Esophagus muscularis mucosa (tissue), 4 donors: ENCODE measurements around the gene TBC1D17. TPM values are rescaled to one million over a fixed set of nuclear protein-coding genes. Genes with fewer than 3 reads are reported as not detected.
A peak's percentile ranks its signal among the peaks of the same experiment; 100 is the strongest.

Experiments used
- DNase-seq: peaks from one replicate; pipeline ENCODE4 v3.0.0-alpha.2; 2017; ENCODE audit errors: extremely low spot score
- H3K27ac ChIP-seq, 4 donors: fragments of 200-600 bp; sonication (generic); replicated peaks in 1 of 4; 1 replicate in 3 of 4; 2 replicates in 1 of 4; pipeline ENCODE4 v1.5.1; 2016 to 2019; ENCODE audit warnings: mild to moderate bottlenecking in 1 of 4
- H3K27me3 ChIP-seq, 4 donors: fragments of 200-600 bp; sonication (generic); one replicate each; pipeline versions ENCODE4 v1.5.1 to v1.6.0; 2016 to 2019
- H3K36me3 ChIP-seq, 4 donors: fragments of 200-600 bp; sonication (generic); one replicate each; pipeline ENCODE4 v1.5.1; 2016 to 2019
- H3K4me1 ChIP-seq, 4 donors: fragments of 200-600 bp; sonication (generic); one replicate each; pipeline ENCODE4 v1.5.1; 2016 to 2019
- H3K4me3 ChIP-seq, 4 donors: fragments of 200-600 bp; sonication (generic); 1 replicate in 2 of 4; 2 replicates in 2 of 4; pipeline ENCODE4 v1.5.1; 2016 to 2019; ENCODE audit warnings: mild to moderate bottlenecking in 4 of 4, moderate library complexity in 1 of 4
- H3K9me3 ChIP-seq, 4 donors: fragments of 200-600 bp; sonication (generic); 1 replicate in 3 of 4; 2 replicates in 1 of 4; pipeline ENCODE4 v1.5.1; 2016 to 2019
- EP300 ChIP-seq: sonication (generic); formaldehyde crosslinking; IDR thresholded peaks from one replicate; pipeline ENCODE4 v1.6.1; 2017; ENCODE audit warnings: antibody characterized with exemption
- POLR2A ChIP-seq: fragments of 450-650 bp; IDR thresholded peaks from one replicate; pipeline ENCODE4 v1.6.1; 2017; ENCODE audit warnings: antibody characterized with exemption, moderate library complexity, mild to moderate bottlenecking, low read depth
- POLR2AphosphoS5 ChIP-seq, 2 donors: sonication (generic); formaldehyde crosslinking; IDR thresholded peaks; one replicate each; pipeline ENCODE4 v1.6.1; 2017; ENCODE audit warnings: antibody characterized with exemption in 2 of 2
- WGBS: methylation state at CpG from one replicate; pipeline ENCODE4 v1.1.5; 2018; 5-methylcytosine and 5-hydroxymethylcytosine counted together
- intact Hi-C: fragments of 100-400 bp; cut with DNase I; formaldehyde crosslinking; loops from one replicate; pipeline ENCODE4 v1.15.1; 2023
- total RNA-seq, 4 donors: library from RNA; depleted of rRNA; stranded (reverse); fragments of >200 nt; gene quantifications; one replicate each; pipeline versions ENCODE4 v1.1.0 to v1.2.1, GENCODE V29; 2016
- TF ChIP-seq, protein P1 (sequence below), 3 experiments: fragments of 200-600 bp in 2 of 3; fragments of 450-650 bp in 1 of 3; sonication (generic) in 2 of 3; IDR thresholded peaks; one replicate each; pipeline ENCODE4 v1.5.1; 2017 to 2019; ENCODE audit warnings: antibody characterized with exemption in 3 of 3, mild to moderate bottlenecking in 2 of 3, moderate library complexity in 1 of 3

Gene TBC1D17
- total RNA-seq, 4 donors from 2014 or later = 35.1 to 60.9 (median 44.0) TPM

DNA sequence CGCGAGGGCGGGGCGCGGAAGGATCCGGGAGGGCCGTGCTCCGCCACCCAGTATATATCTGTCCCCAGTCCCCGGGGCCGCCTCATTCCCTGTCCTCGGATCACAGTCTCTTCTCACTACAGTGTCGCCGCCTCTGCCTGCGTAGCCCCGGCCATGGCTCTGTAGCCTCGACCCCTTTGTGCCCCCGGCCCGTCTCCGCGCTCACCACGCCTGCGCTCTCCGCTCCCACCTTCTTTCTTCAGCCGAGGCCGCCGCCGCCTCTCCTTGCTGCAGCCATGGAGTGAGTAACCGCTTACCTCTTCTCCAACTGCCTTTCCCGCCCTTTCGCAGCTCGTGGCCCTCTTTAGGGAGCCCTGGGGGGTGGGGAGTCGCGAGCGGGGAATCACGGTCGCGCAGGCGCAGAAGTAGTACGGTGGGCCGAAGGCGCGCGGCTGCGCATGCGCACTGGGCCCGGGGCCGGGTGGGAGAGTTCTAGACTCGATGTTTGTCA, 51.7 kb downstream of the TBC1D17 start, which contains the start of the genes ATF5 and NUP62:
ATF5 (plus strand) TSS at position 85 of the 490 bp plus-strand sequence. CDS start 1,646 bp downstream, outside the sequence.
NUP62 (minus strand) TSS at position 384 of the 490 bp plus-strand sequence. CDS start 19,697 bp downstream, outside the sequence.
- intact Hi-C loops = no loop called here
- H3K4me1 ChIP-seq = peaks cover 20 to 52% (median 45%) of the 10 kb centered on the region in 4 donors
- H3K9me3 ChIP-seq = no peaks in the 10 kb centered on the region
- peak within 1 kb of the TSS; percentile 88 to 94 (median 92) for H3K27ac ChIP-seq
- TF ChIP-seq, protein P1, sequence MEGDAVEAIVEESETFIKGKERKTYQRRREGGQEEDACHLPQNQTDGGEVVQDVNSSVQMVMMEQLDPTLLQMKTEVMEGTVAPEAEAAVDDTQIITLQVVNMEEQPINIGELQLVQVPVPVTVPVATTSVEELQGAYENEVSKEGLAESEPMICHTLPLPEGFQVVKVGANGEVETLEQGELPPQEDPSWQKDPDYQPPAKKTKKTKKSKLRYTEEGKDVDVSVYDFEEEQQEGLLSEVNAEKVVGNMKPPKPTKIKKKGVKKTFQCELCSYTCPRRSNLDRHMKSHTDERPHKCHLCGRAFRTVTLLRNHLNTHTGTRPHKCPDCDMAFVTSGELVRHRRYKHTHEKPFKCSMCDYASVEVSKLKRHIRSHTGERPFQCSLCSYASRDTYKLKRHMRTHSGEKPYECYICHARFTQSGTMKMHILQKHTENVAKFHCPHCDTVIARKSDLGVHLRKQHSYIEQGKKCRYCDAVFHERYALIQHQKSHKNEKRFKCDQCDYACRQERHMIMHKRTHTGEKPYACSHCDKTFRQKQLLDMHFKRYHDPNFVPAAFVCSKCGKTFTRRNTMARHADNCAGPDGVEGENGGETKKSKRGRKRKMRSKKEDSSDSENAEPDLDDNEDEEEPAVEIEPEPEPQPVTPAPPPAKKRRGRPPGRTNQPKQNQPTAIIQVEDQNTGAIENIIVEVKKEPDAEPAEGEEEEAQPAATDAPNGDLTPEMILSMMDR (IDR thresholded peaks at IDR 0.05) = no peak
- TF ChIP-seq POLR2A = no peak
- TF ChIP-seq POLR2AphosphoS5 (IDR thresholded peaks at IDR 0.05) = peak; percentile 57 to 63
- TF ChIP-seq EP300 = no peak
- no peaks in the 10 kb centered on the region for H3K27me3 ChIP-seq
- DNase-seq = no peak
- H3K36me3 ChIP-seq = peaks cover 0 to 45% (median 33%) of the 10 kb centered on the region in 4 donors
- 0% methylated on average over 31 of the region's 48 CpGs for WGBS
- H3K4me3 ChIP-seq = peak within 1 kb of the TSS; percentile 71 to 90 (median 84)

DNA sequence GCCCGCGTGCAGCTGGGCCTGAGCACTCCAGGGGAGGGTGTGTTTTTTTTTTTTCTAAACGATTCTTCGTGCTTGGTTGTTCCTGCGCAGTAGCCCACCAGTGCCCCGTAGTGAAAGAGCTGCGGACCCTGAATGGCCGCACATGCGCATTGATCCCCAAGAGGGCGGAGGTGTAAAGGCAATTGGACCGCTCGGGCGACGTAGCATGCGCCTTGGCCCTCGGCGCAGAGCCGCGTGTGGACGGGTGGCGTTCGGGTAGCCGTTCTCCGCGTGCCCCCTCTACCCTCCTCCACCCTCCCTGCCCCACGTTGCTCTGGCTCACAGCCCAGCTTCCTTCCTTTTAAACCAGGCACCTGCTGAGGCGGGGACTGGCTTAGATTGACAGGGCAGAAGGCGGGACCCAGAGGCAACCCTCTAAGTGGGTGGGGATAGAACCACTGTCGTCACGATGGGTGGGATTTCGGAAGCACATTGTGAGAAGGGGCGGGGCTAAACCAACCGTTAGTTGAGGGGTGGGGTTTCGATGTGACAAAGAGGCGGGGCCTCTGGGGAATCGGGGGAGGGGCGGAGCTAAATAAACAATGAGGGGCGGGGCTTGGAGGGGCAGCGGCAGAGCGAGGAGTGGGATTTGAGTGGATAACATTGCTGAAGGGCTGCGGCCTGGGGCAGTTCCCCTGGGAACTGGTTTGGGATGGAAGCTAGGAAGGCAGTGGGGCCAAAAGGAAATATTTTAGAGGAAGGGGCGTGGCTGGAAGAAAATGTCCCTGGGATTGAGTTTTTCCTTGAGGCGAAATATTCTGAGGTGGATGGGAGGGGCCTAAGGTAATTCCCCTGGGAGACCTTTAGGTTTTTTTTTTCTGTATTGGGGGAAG, 52.3 kb downstream of the TBC1D17 start:
- Histone ChIP-seq H3K4me3 (peak overlapping the region; percentile 71 to 90 (median 84)), H3K27me3 (no peaks in the 10 kb centered on the region), H3K9me3 (no peaks in the 10 kb centered on the region), H3K4me1 (peaks cover 18 to 45% (median 38%) of the 10 kb centered on the region in 4 donors), H3K36me3 (peaks cover 0 to 38% (median 26%) of the 10 kb centered on the region in 4 donors), H3K27ac (peak overlapping the region; percentile 88 to 94 (median 92))
- peak; percentile 35 for TF ChIP-seq POLR2A
- no peak for TF ChIP-seq EP300
- TF ChIP-seq, protein P1 (IDR thresholded peaks at IDR 0.05) = peak in 2 of 3 experiments; percentile 8 to 14
- TF ChIP-seq POLR2AphosphoS5 (IDR thresholded peaks at IDR 0.05) = peak; percentile 62 to 87
- WGBS = 2% methylated on average over 43 of the region's 43 CpGs
- peak; percentile 98 for DNase-seq
- intact Hi-C loops = no loop called here

- TF ChIP-seq EP300 (no peak), POLR2A (no peak), POLR2AphosphoS5 (IDR thresholded peaks at IDR 0.05) (no peak)
- TF ChIP-seq, protein P1 (IDR thresholded peaks at IDR 0.05) = no peak
- H3K36me3 ChIP-seq = peaks cover 0 to 31% (median 25%) of the 10 kb centered on the region in 4 donors
- DNase-seq = no peak
- no peaks in the 10 kb centered on the region for H3K9me3 ChIP-seq
- no peaks in the 10 kb centered on the region for H3K27me3 ChIP-seq
- peak overlapping the region; percentile 88 to 94 (median 92) for H3K27ac ChIP-seq
- intact Hi-C loops = no loop called here
- 51% methylated on average over 11 of the region's 15 CpGs for WGBS
- H3K4me3 ChIP-seq = peak overlapping the region; percentile 71 to 90 (median 84)
- peaks cover 18 to 38% (median 34%) of the 10 kb centered on the region in 4 donors for H3K4me1 ChIP-seq
Measured at GRCh38 chr19:49930483-49931011, 53.0 kb downstream of the TBC1D17 start.

GRCh38 chr19:49931293-49932040, 54.0 kb downstream of the TBC1D17 start:
- Histone ChIP-seq H3K36me3 (peaks cover 0 to 23% (median 19%) of the 10 kb centered on the region in 4 donors), H3K27ac (no peak overlapping the region), H3K4me3 (no peak overlapping the region), H3K27me3 (no peaks in the 10 kb centered on the region), H3K4me1 (peaks cover 18 to 36% (median 34%) of the 10 kb centered on the region in 4 donors), H3K9me3 (no peaks in the 10 kb centered on the region)
- DNase-seq = no peak
- TF ChIP-seq EP300 (no peak), POLR2A (no peak), POLR2AphosphoS5 (IDR thresholded peaks at IDR 0.05) (no peak)
- TF ChIP-seq, protein P1 (IDR thresholded peaks at IDR 0.05) = no peak
- WGBS = 95% methylated on average over 7 of the region's 7 CpGs
- intact Hi-C loops = no loop called here
